PC-9 (cell line): Measurements from ENCODE around the gene SLCO2A1. TPM values are rescaled to one million over a fixed set of nuclear protein-coding genes. Genes with fewer than 3 reads are reported as not detected.

ENCODE experiments used
- BruUV-seq: library from RNA; stranded (reverse); fragments of 400-500 nt; replicated peaks from 2 replicates; lab custom pipeline; 2021; lab: Mats Ljungman, UMichigan
- CTCF ChIA-PET: fragments of 300-600 bp; sonication (Branson Sonifier 250); formaldehyde crosslinking; loops from one replicate; lab custom pipeline; 2022; ENCODE audit warnings: antibody characterized with exemption; lab: Charles Lee
- POLR2A ChIA-PET: fragments of 300-600 bp; sonication (Branson Sonifier 250); formaldehyde crosslinking; loops from one replicate; lab custom pipeline; 2022; ENCODE audit warnings: antibody characterized with exemption; ENCODE audit not compliant: unreplicated experiment; lab: Charles Lee
- DNase-seq, 2 experiments: peaks; one replicate each; pipeline versions ENCODE4 v3.0.0 to v3.0.0-alpha.2; 2015 to 2022; ENCODE audit warnings: mixed read lengths in 1 of 2
- H2AFZ ChIP-seq: fragments of 200-600 bp; sonication (generic); 2 replicates; pipeline ENCODE4 v1.8.1; 2017; ENCODE audit warnings: antibody characterized with exemption
- H3F3A ChIP-seq: fragments of 200-600 bp; sonication (generic); 2 replicates; pipeline ENCODE4 v1.8.1; 2017; ENCODE audit warnings: antibody characterized with exemption, mild to moderate bottlenecking, low read depth; ENCODE audit not compliant: insufficient read depth
- H3K27ac ChIP-seq: fragments of 200-600 bp; sonication (generic); 2 replicates; pipeline ENCODE4 v1.6.1; 2016; ENCODE audit warnings: mixed run types
- H3K27me3 ChIP-seq: fragments of 200-600 bp; sonication (generic); 2 replicates; pipeline ENCODE4 v1.6.1; 2016; ENCODE audit warnings: low read depth, mixed run types; ENCODE audit not compliant: insufficient read depth
- H3K36me3 ChIP-seq: fragments of 200-600 bp; sonication (generic); 2 replicates; pipeline ENCODE4 v1.6.1; 2016; ENCODE audit warnings: low read depth, mixed run types
- H3K4me1 ChIP-seq: fragments of 200-600 bp; sonication (generic); replicated peaks from 2 replicates; pipeline ENCODE4 v1.6.1; 2016; ENCODE audit warnings: mixed run types; ENCODE audit not compliant: insufficient read depth
- H3K4me2 ChIP-seq: fragments of 200-600 bp; sonication (generic); 2 replicates; pipeline ENCODE4 v1.6.1; 2017; ENCODE audit warnings: mixed run types
- H3K4me3 ChIP-seq: fragments of 200-600 bp; sonication (generic); 2 replicates; pipeline ENCODE4 v1.6.1; 2016; ENCODE audit warnings: mixed run types
- H3K79me2 ChIP-seq: fragments of 200-600 bp; sonication (generic); 2 replicates; pipeline ENCODE4 v1.6.1; 2017; ENCODE audit warnings: low read depth, mixed run types
- H3K9me2 ChIP-seq: fragments of 200-600 bp; sonication (generic); 2 replicates; pipeline ENCODE4 v1.8.1; 2017; ENCODE audit warnings: mild to moderate bottlenecking; ENCODE audit not compliant: insufficient read depth
- H3K9me3 ChIP-seq: fragments of 200-600 bp; sonication (generic); 2 replicates; pipeline ENCODE4 v1.8.1; 2016; ENCODE audit warnings: low read depth; ENCODE audit not compliant: insufficient read depth
- H4K20me1 ChIP-seq: fragments of 200-600 bp; sonication (generic); 2 replicates; pipeline ENCODE4 v1.8.1; 2017; ENCODE audit not compliant: insufficient read depth
- EZH2 ChIP-seq: fragments of 200-600 bp; sonication (generic); IDR thresholded peaks from 2 replicates; pipeline ENCODE4 v1.8.0; 2017; ENCODE audit warnings: antibody characterized with exemption, low read depth
- intact Hi-C: fragments of 100-400 bp; cut with micrococcal nuclease; formaldehyde crosslinking; loops from one replicate; pipeline ENCODE4 v1.10.0; 2022; ENCODE audit not compliant: unreplicated experiment
- total RNA-seq: library from RNA; stranded (reverse); gene quantifications from 2 replicates; pipeline ENCODE4 v1.2.3, GENCODE V29; 2021
- TF ChIP-seq, protein P1 (sequence below): fragments of 200-600 bp; sonication (generic); conservative IDR thresholded peaks from 2 replicates; pipeline ENCODE4 v1.6.1; 2017; ENCODE audit warnings: mixed run types, antibody characterized with exemption, mild to moderate bottlenecking, moderate library complexity

Gene SLCO2A1
- total RNA-seq, 1 experiment from 2014 or later = 0.44 TPM

DNA sequence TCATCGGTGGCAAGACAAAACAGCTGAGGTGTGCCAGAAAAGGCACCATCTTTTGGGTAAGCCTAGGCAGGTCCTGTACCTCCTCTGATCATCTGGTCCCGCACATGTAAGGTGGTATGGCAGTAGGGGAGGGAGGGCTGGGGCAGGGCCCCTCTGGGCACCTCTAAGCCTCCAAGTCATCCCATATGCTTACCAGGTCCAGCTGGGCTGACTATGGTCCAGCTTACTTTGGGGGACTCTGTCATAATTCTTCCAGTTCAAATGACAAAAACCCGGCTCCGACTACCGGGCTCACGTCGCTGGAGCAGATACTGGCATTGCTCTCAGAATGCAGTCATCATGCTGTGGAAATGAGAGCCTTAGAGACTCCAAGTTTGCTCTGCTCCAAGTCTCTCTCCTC, 132.2 kb downstream of the SLCO2A1 start:
- no peaks in the 10 kb centered on the region for H3K79me2 ChIP-seq
- no peak overlapping the region for H3K27ac ChIP-seq
- intact Hi-C loops = no loop called here
- no peaks in the 10 kb centered on the region for H3K4me1 ChIP-seq
- no TSS peak for BruUV-seq
- H4K20me1 ChIP-seq = no peaks in the 10 kb centered on the region
- H3K27me3 ChIP-seq = 0 out of 2 replicates have a peak, but pooled peaks cover 8% of the 10 kb centered on the region
- ChIA-PET POLR2A (no interaction called here), CTCF (no interaction called here)
- no peak overlapping the region for H2AFZ ChIP-seq
- no peaks in the 10 kb centered on the region for H3K36me3 ChIP-seq
- no peaks in the 10 kb centered on the region for H3F3A ChIP-seq
- no peaks in the 10 kb centered on the region for H3K9me3 ChIP-seq
- no peak overlapping the region for H3K4me2 ChIP-seq
- no peak overlapping the region for H3K4me3 ChIP-seq
- TF ChIP-seq, protein P1, sequence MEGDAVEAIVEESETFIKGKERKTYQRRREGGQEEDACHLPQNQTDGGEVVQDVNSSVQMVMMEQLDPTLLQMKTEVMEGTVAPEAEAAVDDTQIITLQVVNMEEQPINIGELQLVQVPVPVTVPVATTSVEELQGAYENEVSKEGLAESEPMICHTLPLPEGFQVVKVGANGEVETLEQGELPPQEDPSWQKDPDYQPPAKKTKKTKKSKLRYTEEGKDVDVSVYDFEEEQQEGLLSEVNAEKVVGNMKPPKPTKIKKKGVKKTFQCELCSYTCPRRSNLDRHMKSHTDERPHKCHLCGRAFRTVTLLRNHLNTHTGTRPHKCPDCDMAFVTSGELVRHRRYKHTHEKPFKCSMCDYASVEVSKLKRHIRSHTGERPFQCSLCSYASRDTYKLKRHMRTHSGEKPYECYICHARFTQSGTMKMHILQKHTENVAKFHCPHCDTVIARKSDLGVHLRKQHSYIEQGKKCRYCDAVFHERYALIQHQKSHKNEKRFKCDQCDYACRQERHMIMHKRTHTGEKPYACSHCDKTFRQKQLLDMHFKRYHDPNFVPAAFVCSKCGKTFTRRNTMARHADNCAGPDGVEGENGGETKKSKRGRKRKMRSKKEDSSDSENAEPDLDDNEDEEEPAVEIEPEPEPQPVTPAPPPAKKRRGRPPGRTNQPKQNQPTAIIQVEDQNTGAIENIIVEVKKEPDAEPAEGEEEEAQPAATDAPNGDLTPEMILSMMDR = no peak
- no peak for TF ChIP-seq EZH2
- H3K9me2 ChIP-seq = no peaks in the 10 kb centered on the region
- DNase-seq = no peak

DNA sequence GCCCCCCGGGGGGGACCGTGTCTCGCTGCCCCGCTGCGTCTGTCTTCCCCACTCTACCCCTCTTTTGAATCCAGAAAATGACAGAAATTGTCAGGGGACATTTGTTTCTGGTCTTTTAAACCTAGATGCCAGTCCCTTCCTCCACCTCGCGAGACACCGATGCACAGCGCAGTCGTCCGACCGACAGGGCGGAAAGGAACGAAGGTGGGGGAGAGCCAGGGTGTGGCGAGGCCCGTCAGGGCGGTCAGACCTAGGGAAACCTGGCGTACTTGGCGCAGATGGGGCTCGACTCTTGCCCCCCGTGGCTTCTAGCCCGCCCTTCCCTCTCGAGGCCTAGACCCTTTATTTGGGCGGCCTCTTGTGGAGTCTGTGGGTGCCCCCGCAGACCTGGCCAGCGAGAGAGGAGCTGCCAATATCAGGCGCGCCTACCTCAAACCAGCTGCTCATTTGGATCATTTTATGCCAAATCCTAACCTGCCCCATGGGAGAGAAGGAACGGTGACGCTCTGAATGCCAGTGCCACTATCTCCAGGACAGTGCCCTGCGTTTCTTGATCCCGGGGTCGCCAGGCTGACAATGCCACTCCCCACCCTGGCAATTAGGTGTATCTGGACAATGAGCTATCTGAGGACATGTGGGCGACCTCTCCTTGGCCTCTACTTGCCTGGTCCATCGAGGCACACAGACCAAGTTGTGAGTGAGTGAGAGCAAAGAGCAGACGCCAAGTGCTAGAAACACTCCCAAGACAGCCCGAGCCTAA, 133.5 kb downstream of the SLCO2A1 start:
- BruUV-seq = no TSS peak
- 0 out of 2 replicates have a peak, but pooled peaks cover 8% of the 10 kb centered on the region for H3K27me3 ChIP-seq
- no peak for TF ChIP-seq EZH2
- TF ChIP-seq, protein P1 = no peak
- H3K4me2 ChIP-seq = no peak overlapping the region
- no peak overlapping the region for H3K4me3 ChIP-seq
- no peak overlapping the region for H3K27ac ChIP-seq
- no peaks in the 10 kb centered on the region for H3K36me3 ChIP-seq
- intact Hi-C loops = no loop called here
- no peaks in the 10 kb centered on the region for H3K4me1 ChIP-seq
- no peaks in the 10 kb centered on the region for H3F3A ChIP-seq
- no peaks in the 10 kb centered on the region for H3K79me2 ChIP-seq
- ChIA-PET POLR2A (interaction anchor here (0.6 kb wide), 1 partner anchor 220 kb away, joined by 6 read pairs; no protein-coding TSS in a partner anchor), CTCF (no interaction called here)
- no peak for DNase-seq
- no peak overlapping the region for H2AFZ ChIP-seq
- H3K9me3 ChIP-seq = no peaks in the 10 kb centered on the region
- H3K9me2 ChIP-seq = no peaks in the 10 kb centered on the region
- H4K20me1 ChIP-seq = no peaks in the 10 kb centered on the region

DNA sequence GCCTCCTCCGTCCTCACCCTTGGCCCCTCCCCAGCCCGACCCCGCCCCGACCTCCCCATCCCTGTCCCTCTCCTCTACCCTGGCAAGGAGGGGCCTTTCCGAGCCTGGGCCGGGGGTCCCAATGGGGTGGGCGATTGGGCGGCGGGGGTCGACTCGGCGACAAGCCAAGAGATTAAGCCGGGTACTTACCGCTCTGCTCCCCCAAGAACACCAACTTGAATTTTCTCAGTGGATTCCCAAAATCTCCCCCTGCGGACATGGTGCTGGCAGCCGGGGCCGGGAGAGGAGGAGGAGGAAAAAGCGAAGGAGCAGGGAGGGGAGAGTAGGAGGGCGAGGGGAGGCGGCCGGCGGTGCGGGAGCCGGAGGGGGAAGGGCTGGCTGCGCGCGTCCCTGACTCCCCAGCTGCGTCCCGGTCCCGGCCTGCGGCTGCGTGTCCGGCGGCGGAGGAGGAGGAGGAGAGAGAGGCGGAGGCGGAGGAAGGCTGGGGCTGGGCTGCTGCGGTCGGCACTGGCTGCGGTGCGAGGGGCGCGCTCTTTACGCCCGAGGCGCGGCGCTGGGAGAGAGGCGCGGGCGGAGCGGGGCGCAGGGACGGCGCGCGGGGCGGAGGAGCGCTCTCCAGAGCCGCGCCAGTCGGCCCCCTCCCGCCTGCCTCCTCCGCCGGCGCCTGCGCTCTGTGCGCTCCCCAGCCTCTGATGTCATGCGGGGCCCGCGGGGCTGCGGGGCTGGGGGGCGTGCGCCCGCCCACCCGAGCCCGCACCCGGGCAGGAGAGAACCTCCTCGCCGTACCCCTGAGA, 134.3 kb downstream of the SLCO2A1 start, which contains the start of gene RAB6B:
RAB6B (minus strand) TSS at position 675 of the 794 bp plus-strand sequence; CDS start at position 259, 416 bp downstream.
- no peak within 1 kb of the TSS for H2AFZ ChIP-seq
- ChIA-PET CTCF (no interaction called here), POLR2A (no interaction called here)
- no peak for DNase-seq
- no peaks in the 10 kb centered on the region for H3K9me3 ChIP-seq
- intact Hi-C loops = no loop called here
- H3K9me2 ChIP-seq = no peaks in the 10 kb centered on the region
- no peaks in the 10 kb centered on the region for H3F3A ChIP-seq
- no peaks in the 10 kb centered on the region for H4K20me1 ChIP-seq
- BruUV-seq = no TSS peak
- no peak within 1 kb of the TSS for H3K4me3 ChIP-seq
- H3K27ac ChIP-seq = no peak within 1 kb of the TSS
- no peak within 1 kb of the TSS for H3K4me2 ChIP-seq
- H3K36me3 ChIP-seq = no peaks in the 10 kb centered on the region
- 0 out of 2 replicates have a peak, but pooled peaks cover 8% of the 10 kb centered on the region for H3K27me3 ChIP-seq
- TF ChIP-seq, protein P1 = no peak
- TF ChIP-seq EZH2 = no peak
- H3K79me2 ChIP-seq = no peaks in the 10 kb centered on the region
- no peaks in the 10 kb centered on the region for H3K4me1 ChIP-seq
